Breast epithelium (tissue), 3 donors: ENCODE data around the gene PRR5L.

ENCODE experiments used
- CTCF ChIP-seq, 3 donors: fragments of 450-650 bp; IDR thresholded peaks; one replicate each; pipeline ENCODE4 v1.5.1; 2016 to 2017; ENCODE audit warnings: antibody characterized with exemption in 3 of 3, mild to moderate bottlenecking in 3 of 3, moderate library complexity in 3 of 3
- POLR2A ChIP-seq: fragments of 450-650 bp; IDR thresholded peaks from one replicate; pipeline ENCODE4 v1.6.1; 2016; ENCODE audit warnings: antibody characterized with exemption, mild to moderate bottlenecking, moderate library complexity

GRCh38 chr11:36274414-36274813 lies 21.7 kb upstream of the PRR5L start:
- TF ChIP-seq CTCF (IDR thresholded peaks at IDR 0.05) = no peak
- no peak for TF ChIP-seq POLR2A
